Measurements from ENCODE around the gene SOWAHA. TPM values are rescaled to one million over a fixed set of nuclear protein-coding genes. Genes with fewer than 3 reads are reported as not detected.

The SOWAHA gene
- total RNA-seq, 2 donors from 2014 or later: 0.63 to 0.68 TPM

- Histone ChIP-seq H3K4me3 (peak overlapping the region; percentile 71), H3K27ac (no peak overlapping the region), H3K4me1 (ENCODE audit: control insufficient read depth in 1 of 2, low read depth in 2 of 2) (peaks cover 4% of the 10 kb centered on the region in 2 donors), H3K27me3 (replicated peaks; ENCODE audit: insufficient read depth) (peaks cover 3% of the 10 kb centered on the region), H3K36me3 (no peaks in the 10 kb centered on the region), H3K9me3 (no peaks in the 10 kb centered on the region)
- DNase-seq (ENCODE audit: low spot score) (no peak), ATAC-seq (ENCODE audit: insufficient number of reproducible peaks, low FRiP score, low read depth) (no peak)
- TF ChIP-seq, protein P1, sequence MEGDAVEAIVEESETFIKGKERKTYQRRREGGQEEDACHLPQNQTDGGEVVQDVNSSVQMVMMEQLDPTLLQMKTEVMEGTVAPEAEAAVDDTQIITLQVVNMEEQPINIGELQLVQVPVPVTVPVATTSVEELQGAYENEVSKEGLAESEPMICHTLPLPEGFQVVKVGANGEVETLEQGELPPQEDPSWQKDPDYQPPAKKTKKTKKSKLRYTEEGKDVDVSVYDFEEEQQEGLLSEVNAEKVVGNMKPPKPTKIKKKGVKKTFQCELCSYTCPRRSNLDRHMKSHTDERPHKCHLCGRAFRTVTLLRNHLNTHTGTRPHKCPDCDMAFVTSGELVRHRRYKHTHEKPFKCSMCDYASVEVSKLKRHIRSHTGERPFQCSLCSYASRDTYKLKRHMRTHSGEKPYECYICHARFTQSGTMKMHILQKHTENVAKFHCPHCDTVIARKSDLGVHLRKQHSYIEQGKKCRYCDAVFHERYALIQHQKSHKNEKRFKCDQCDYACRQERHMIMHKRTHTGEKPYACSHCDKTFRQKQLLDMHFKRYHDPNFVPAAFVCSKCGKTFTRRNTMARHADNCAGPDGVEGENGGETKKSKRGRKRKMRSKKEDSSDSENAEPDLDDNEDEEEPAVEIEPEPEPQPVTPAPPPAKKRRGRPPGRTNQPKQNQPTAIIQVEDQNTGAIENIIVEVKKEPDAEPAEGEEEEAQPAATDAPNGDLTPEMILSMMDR (IDR thresholded peaks at IDR 0.05): no peak
Observed at GRCh38 chr5:132814503-132815294, 1.6 kb downstream of the SOWAHA start.

DNA sequence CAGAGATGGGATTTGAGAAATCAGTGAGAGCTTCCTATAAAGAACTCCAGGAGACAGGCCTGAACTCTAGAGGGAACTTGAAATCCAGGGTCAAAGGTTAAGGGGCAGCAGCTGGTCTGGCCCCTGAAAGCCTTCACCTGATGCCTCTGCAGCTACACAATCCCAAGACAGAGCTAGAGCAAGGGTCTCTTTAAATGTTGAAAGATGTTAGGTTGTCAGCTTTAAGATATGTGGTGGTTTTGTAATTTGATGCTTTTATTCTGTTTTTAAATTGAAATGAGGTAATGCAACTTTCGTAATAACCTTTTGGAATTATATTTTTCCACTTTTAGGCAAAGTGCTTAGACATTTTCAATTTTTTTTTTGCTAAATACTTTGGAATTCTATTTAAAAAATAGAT lies 2.4 kb downstream of the SOWAHA start:
- Histone ChIP-seq H3K4me1 (ENCODE audit: control insufficient read depth in 1 of 2, low read depth in 2 of 2) (peaks cover 4 to 8% of the 10 kb centered on the region in 2 donors), H3K27ac (no peak overlapping the region), H3K27me3 (replicated peaks; ENCODE audit: insufficient read depth) (peaks cover 3% of the 10 kb centered on the region), H3K9me3 (no peaks in the 10 kb centered on the region), H3K4me3 (no peak overlapping the region), H3K36me3 (no peaks in the 10 kb centered on the region)
- DNase-seq (ENCODE audit: low spot score) (no peak), ATAC-seq (ENCODE audit: insufficient number of reproducible peaks, low FRiP score, low read depth) (no peak)
- TF ChIP-seq, protein P1 (IDR thresholded peaks at IDR 0.05): no peak

DNA sequence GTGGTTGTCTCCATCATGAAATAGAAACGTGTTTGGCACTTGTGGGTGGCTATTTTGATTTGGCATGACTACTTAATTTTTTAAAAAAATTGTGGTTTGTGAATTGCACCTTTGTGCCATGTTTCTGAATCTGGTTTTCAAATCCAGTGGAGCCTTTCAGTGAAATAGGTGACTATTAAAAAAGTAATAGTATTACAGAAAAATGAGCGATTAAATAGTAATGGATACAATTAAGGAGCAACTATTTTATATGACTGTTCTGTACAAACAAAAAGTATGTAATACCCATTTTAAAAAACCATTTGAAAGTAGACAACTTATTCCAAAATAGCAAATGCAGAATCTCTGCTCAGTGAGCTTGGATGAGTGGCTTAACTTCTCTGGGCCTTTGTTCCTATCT lies 3.0 kb downstream of the SOWAHA start:
- ATAC-seq (ENCODE audit: insufficient number of reproducible peaks, low FRiP score, low read depth) (no peak), DNase-seq (ENCODE audit: low spot score) (no peak)
- no peak overlapping the region for H3K4me3 ChIP-seq
- no peaks in the 10 kb centered on the region for H3K36me3 ChIP-seq
- peaks cover 3% of the 10 kb centered on the region for H3K27me3 ChIP-seq (replicated peaks; ENCODE audit: insufficient read depth)
- TF ChIP-seq, protein P1 (IDR thresholded peaks at IDR 0.05): no peak
- peaks cover 4 to 8% of the 10 kb centered on the region in 2 donors for H3K4me1 ChIP-seq (ENCODE audit: control insufficient read depth in 1 of 2, low read depth in 2 of 2)
- no peaks in the 10 kb centered on the region for H3K9me3 ChIP-seq
- H3K27ac ChIP-seq: no peak overlapping the region

- ATAC-seq (ENCODE audit: insufficient number of reproducible peaks, low FRiP score, low read depth): no peak
- H3K9me3 ChIP-seq: no peaks in the 10 kb centered on the region
- TF ChIP-seq, protein P1 (IDR thresholded peaks at IDR 0.05): no peak
- H3K4me1 ChIP-seq (ENCODE audit: control insufficient read depth in 1 of 2, low read depth in 2 of 2): peaks cover 4 to 8% of the 10 kb centered on the region in 2 donors
- no peak for DNase-seq (ENCODE audit: low spot score)
- no peak overlapping the region for H3K27ac ChIP-seq
- no peaks in the 10 kb centered on the region for H3K36me3 ChIP-seq
- no peak overlapping the region for H3K4me3 ChIP-seq
- H3K27me3 ChIP-seq (replicated peaks; ENCODE audit: insufficient read depth): peaks cover 3% of the 10 kb centered on the region
Observed at GRCh38 chr5:132816554-132816953, 3.5 kb downstream of the SOWAHA start.

DNA sequence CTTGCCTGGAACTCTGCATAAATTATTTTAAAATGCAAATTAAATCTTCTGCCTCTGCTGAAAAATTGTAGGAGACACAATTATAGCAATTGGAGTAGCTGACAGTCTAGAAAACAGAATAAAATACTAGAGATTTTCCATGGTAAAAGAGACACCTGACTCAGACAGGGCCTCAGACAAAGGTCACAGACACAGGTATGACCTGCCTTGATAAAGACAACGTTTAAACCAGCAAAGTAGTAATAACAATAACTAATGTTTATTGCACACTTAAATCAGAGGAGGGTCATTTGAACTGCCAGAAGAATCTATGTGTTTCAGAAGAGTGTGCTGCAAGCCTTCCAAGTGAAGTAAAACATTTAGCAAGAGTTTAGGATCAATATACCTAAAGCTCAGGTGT lies 3.9 kb downstream of the SOWAHA start:
- H3K4me3 ChIP-seq: no peak overlapping the region
- peaks cover 4 to 8% of the 10 kb centered on the region in 2 donors for H3K4me1 ChIP-seq (ENCODE audit: control insufficient read depth in 1 of 2, low read depth in 2 of 2)
- peaks cover 3% of the 10 kb centered on the region for H3K27me3 ChIP-seq (replicated peaks; ENCODE audit: insufficient read depth)
- H3K36me3 ChIP-seq: no peaks in the 10 kb centered on the region
- no peaks in the 10 kb centered on the region for H3K9me3 ChIP-seq
- no peak overlapping the region for H3K27ac ChIP-seq
- TF ChIP-seq, protein P1 (IDR thresholded peaks at IDR 0.05): no peak
- ATAC-seq (ENCODE audit: insufficient number of reproducible peaks, low FRiP score, low read depth): no peak
- DNase-seq (ENCODE audit: low spot score): no peak

Data from thoracic aorta (tissue), 2 donors.